ENCODE data around the gene PTPN5. TPM values are rescaled to one million over a fixed set of nuclear protein-coding genes. Genes with fewer than 3 reads are reported as not detected.
"Not testable (repeated sequence)": the region's sequence is repeated elsewhere in the genome, so short reads cannot be mapped to it uniquely, and the experiment has no call there.

The PTPN5 gene
- total RNA-seq, 1 donor from 2014 or later, result not detected

- DNase-seq (ENCODE audit: extremely low read depth, low read depth, low spot score), result no peak
These were observed 94.9 kb downstream of the PTPN5 start for GRCh38 chr11:18696638-18697225.

DNA sequence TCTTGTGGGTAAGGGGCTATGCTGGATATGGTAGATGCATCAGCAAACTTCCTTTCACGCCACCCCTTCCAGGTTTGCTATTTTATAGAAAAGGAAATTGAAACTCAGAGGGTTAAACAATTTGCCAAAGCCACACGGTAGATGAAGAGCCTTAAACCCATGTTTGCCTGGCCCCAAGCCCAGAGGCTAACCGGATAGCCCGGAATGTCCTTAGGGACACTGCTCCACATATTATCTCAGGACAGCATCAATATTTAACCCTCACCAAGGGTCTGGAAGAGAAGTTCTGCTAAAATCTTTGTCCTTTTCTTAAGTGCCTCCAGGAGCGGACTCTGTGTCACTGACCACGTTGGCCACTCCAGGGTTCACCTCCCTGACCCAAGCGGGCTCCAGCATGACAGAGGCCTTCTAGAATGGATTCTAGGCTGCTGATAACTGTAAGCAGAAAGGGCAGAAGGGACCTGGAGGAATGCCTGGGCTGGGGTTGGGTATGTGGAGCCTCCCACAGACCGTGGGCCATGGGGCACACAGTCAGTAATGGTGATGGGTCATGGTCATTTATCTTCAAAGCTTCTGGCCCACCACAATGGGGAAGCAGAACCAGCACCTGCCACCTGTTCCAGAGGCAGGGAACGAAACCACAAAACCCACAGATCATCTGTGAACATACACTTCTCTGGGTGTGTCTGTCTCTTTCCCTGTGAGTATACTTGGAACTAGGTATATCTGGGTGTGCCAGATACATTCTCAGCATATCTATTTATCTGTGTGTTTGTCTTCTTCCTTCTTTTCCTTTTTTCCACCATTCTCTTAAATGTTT lies 98.4 kb downstream of the PTPN5 start:
- no peak for DNase-seq (ENCODE audit: extremely low read depth, low read depth, low spot score)

GRCh38 chr11:18691467-18692140 lies 100.0 kb downstream of the PTPN5 start:
- not testable (repeated sequence) for DNase-seq (ENCODE audit: extremely low read depth, low read depth, low spot score)

GRCh38 chr11:18684267-18684666 lies 107.3 kb downstream of the PTPN5 start:
- DNase-seq (ENCODE audit: extremely low read depth, low read depth, low spot score), result no peak

- DNase-seq (ENCODE audit: extremely low read depth, low read depth, low spot score), result no peak
These were observed 109.1 kb downstream of the PTPN5 start for GRCh38 chr11:18682466-18682865.

GRCh38 chr11:18681949-18682348 lies 109.6 kb downstream of the PTPN5 start:
- DNase-seq (ENCODE audit: extremely low read depth, low read depth, low spot score), result not testable (repeated sequence)

Other genes with a start within 250 kb of the PTPN5 start
- gene UEVLD, start 203.1 kb downstream of the PTPN5 start, total RNA-seq, result 23.6 and 23.7 TPM in 2 replicates
- gene MISFA, start 192.0 kb downstream of the PTPN5 start, total RNA-seq, result 1.4 TPM in 1 of 2 replicates, not detected in the other
- gene SPTY2D1, start 157.5 kb downstream of the PTPN5 start, total RNA-seq, result 17.3 and 21.1 TPM in 2 replicates
- gene TMEM86A, start 93.0 kb downstream of the PTPN5 start, total RNA-seq, result 2.3 and 2.9 TPM in 2 replicates
- 0.06 TPM in 1 of 2 replicates, not detected in the other for gene IGSF22, start 65.6 kb downstream of the PTPN5 start, total RNA-seq
- not detected in 2 replicates for gene MRGPRX1, start 147.6 kb upstream of the PTPN5 start, total RNA-seq

Data from glomerular endothelial cell (primary cell).